Esophagus (tissue), 2 donors: Measurements from ENCODE around the gene CTCFL. TPM values are rescaled to one million over a fixed set of nuclear protein-coding genes. Genes with fewer than 3 reads are reported as not detected.

ENCODE experiments used
- H3K27ac ChIP-seq, 2 donors: one replicate each; pipeline ENCODE4 v1.5.1; 2013; ENCODE audit warnings: low read depth in 2 of 2, mild to moderate bottlenecking in 2 of 2, inconsistent platforms in 1 of 2, low read length in 1 of 2, moderate library complexity in 1 of 2
- H3K27me3 ChIP-seq, 2 donors: one replicate each; pipeline ENCODE4 v1.6.1; 2013; ENCODE audit warnings: low read length in 2 of 2, control low read depth in 1 of 2, mild to moderate bottlenecking in 1 of 2; ENCODE audit not compliant: insufficient read depth in 2 of 2, control insufficient read depth in 1 of 2
- H3K36me3 ChIP-seq, 2 donors: one replicate each; pipeline ENCODE4 v1.6.1; 2013; ENCODE audit warnings: low read length in 1 of 2; ENCODE audit not compliant: control insufficient read depth in 2 of 2, insufficient read depth in 2 of 2
- H3K4me1 ChIP-seq, 2 donors: one replicate each; pipeline ENCODE4 v1.6.1; 2013; ENCODE audit warnings: low read length in 1 of 2; ENCODE audit not compliant: control insufficient read depth in 2 of 2, insufficient read depth in 2 of 2
- H3K4me3 ChIP-seq, 2 donors: one replicate each; pipeline ENCODE4 v1.5.1; 2013; ENCODE audit warnings: low read length in 2 of 2, mild to moderate bottlenecking in 2 of 2, low read depth in 1 of 2, moderate library complexity in 1 of 2
- H3K9me3 ChIP-seq, 2 donors: one replicate each; pipeline ENCODE4 v1.6.1; 2013; ENCODE audit warnings: mild to moderate bottlenecking in 2 of 2, low read depth in 1 of 2, low read length in 1 of 2, moderate library complexity in 1 of 2; ENCODE audit not compliant: control insufficient read depth in 2 of 2, insufficient read depth in 1 of 2
- WGBS, 2 donors: extraction: QIAGEN DNeasy Blood & Tissue Kit; methylation state at CpG; one replicate each; pipeline ENCODE4 v1.1.7; 2013; 5-methylcytosine and 5-hydroxymethylcytosine counted together
- polyA plus RNA-seq, 2 donors: library from polyadenylated mRNA; stranded (reverse); fragments of 200-250 nt; gene quantifications; one replicate each; pipeline ENCODE4 v1.2.3, GENCODE V29; 2013
- donor health status: healthy with polysubstance abuse.
- donor health status: Bipolar disorder and iron deficiency.

Gene CTCFL
- polyA plus RNA-seq, 2 donors, result not detected

- Histone ChIP-seq H3K27me3 (no peaks in the 10 kb centered on the region), H3K27ac (no peak overlapping the region), H3K4me3 (no peak overlapping the region), H3K4me1 (no peaks in the 10 kb centered on the region), H3K36me3 (no peaks in the 10 kb centered on the region), H3K9me3 (no peaks in the 10 kb centered on the region)
- 72 to 74% methylated on average over 9 of the region's 9 CpGs for WGBS, 2 donors
Measured at GRCh38 chr20:57567471-57568079, 42.6 kb upstream of the CTCFL start.

GRCh38 chr20:57566803-57567459 lies 42.0 kb upstream of the CTCFL start:
- Histone ChIP-seq H3K36me3 (no peaks in the 10 kb centered on the region), H3K4me1 (no peaks in the 10 kb centered on the region), H3K4me3 (no peak overlapping the region), H3K27me3 (no peaks in the 10 kb centered on the region), H3K27ac (no peak overlapping the region), H3K9me3 (no peaks in the 10 kb centered on the region)
- 70 to 72% methylated on average over 10 of the region's 10 CpGs for WGBS, 2 donors

GRCh38 chr20:57566399-57566798 lies 41.5 kb upstream of the CTCFL start:
- 17 to 29% methylated on average over 1 of the region's 1 CpG for WGBS, 2 donors
- H3K27me3 ChIP-seq, result no peaks in the 10 kb centered on the region
- no peaks in the 10 kb centered on the region for H3K9me3 ChIP-seq
- H3K27ac ChIP-seq, result no peak overlapping the region
- no peaks in the 10 kb centered on the region for H3K4me1 ChIP-seq
- no peak overlapping the region for H3K4me3 ChIP-seq
- H3K36me3 ChIP-seq, result no peaks in the 10 kb centered on the region

GRCh38 chr20:57564951-57565642 lies 40.2 kb upstream of the CTCFL start:
- no peak overlapping the region for H3K27ac ChIP-seq
- H3K36me3 ChIP-seq, result no peaks in the 10 kb centered on the region
- H3K4me1 ChIP-seq, result no peaks in the 10 kb centered on the region
- H3K9me3 ChIP-seq, result no peaks in the 10 kb centered on the region
- WGBS, 2 donors, result 92 to 93% methylated on average over 11 of the region's 11 CpGs
- no peaks in the 10 kb centered on the region for H3K27me3 ChIP-seq
- H3K4me3 ChIP-seq, result no peak overlapping the region

- Histone ChIP-seq H3K36me3 (no peaks in the 10 kb centered on the region), H3K4me3 (no peak overlapping the region), H3K27me3 (no peaks in the 10 kb centered on the region), H3K9me3 (no peaks in the 10 kb centered on the region), H3K27ac (no peak overlapping the region), H3K4me1 (no peaks in the 10 kb centered on the region)
- WGBS, 2 donors, result 88 to 89% methylated on average over 14 of the region's 14 CpGs
Measured at GRCh38 chr20:57564180-57564802, 39.4 kb upstream of the CTCFL start.

- WGBS, 2 donors, result 96 to 98% methylated on average over 12 of the region's 12 CpGs
- no peaks in the 10 kb centered on the region for H3K4me1 ChIP-seq
- no peaks in the 10 kb centered on the region for H3K9me3 ChIP-seq
- H3K27ac ChIP-seq, result no peak overlapping the region
- no peaks in the 10 kb centered on the region for H3K27me3 ChIP-seq
- H3K36me3 ChIP-seq, result no peaks in the 10 kb centered on the region
- no peak overlapping the region for H3K4me3 ChIP-seq
Measured at GRCh38 chr20:57563522-57563921, 38.6 kb upstream of the CTCFL start.

GRCh38 chr20:57562541-57563465 lies 37.9 kb upstream of the CTCFL start:
- H3K27ac ChIP-seq, result no peak overlapping the region
- H3K4me3 ChIP-seq, result no peak overlapping the region
- 93 to 96% methylated on average over 34 to 35 of the region's 35 CpGs for WGBS, 2 donors
- no peaks in the 10 kb centered on the region for H3K9me3 ChIP-seq
- no peaks in the 10 kb centered on the region for H3K4me1 ChIP-seq
- H3K36me3 ChIP-seq, result no peaks in the 10 kb centered on the region
- no peaks in the 10 kb centered on the region for H3K27me3 ChIP-seq

- 80 to 81% methylated on average over 24 of the region's 24 CpGs for WGBS, 2 donors
- Histone ChIP-seq H3K9me3 (no peaks in the 10 kb centered on the region), H3K27ac (no peak overlapping the region), H3K36me3 (no peaks in the 10 kb centered on the region), H3K27me3 (no peaks in the 10 kb centered on the region), H3K4me3 (no peak overlapping the region), H3K4me1 (no peaks in the 10 kb centered on the region)
Measured at GRCh38 chr20:57561356-57562279, 36.7 kb upstream of the CTCFL start.
